Liver (tissue), 9 donors: ENCODE results near the gene ATOH8. TPM values are rescaled to one million over a fixed set of nuclear protein-coding genes. Genes with fewer than 3 reads are reported as not detected.

Experiments used
- DNase-seq: peaks from one replicate; pipeline ENCODE4 v3.0.0-alpha.2; 2017; ENCODE audit warnings: low spot score
- H3K27ac ChIP-seq, 2 donors: one replicate each; pipeline ENCODE4 v1.7.0; 2013; ENCODE audit warnings: inconsistent platforms in 2 of 2, low read length in 2 of 2, control low read depth in 1 of 2, low read depth in 1 of 2, mild to moderate bottlenecking in 1 of 2
- H3K27me3 ChIP-seq, 4 donors: one replicate each; pipeline versions ENCODE4 v1.6.1 to v1.7.0; 2013; ENCODE audit warnings: low read length in 3 of 4, inconsistent platforms in 1 of 4, mild to moderate bottlenecking in 1 of 4, moderate library complexity in 1 of 4; ENCODE audit not compliant: control insufficient read depth in 4 of 4, insufficient read depth in 4 of 4
- H3K36me3 ChIP-seq, 4 donors: one replicate each; pipeline versions ENCODE4 v1.6.1 to v1.7.0; 2013; ENCODE audit warnings: low read length in 3 of 4, mild to moderate bottlenecking in 3 of 4, low read depth in 1 of 4, moderate library complexity in 1 of 4; ENCODE audit not compliant: control insufficient read depth in 4 of 4, insufficient read depth in 3 of 4
- H3K4me1 ChIP-seq, 4 donors: one replicate each; pipeline versions ENCODE4 v1.6.1 to v1.7.0; 2013; ENCODE audit warnings: low read length in 3 of 4, mild to moderate bottlenecking in 3 of 4, moderate library complexity in 1 of 4; ENCODE audit not compliant: control insufficient read depth in 4 of 4, insufficient read depth in 4 of 4
- H3K4me3 ChIP-seq, 3 donors: one replicate each; pipeline versions ENCODE4 v1.6.1 to v1.7.0; 2013; ENCODE audit warnings: low read length in 3 of 3, control low read depth in 1 of 3, low read depth in 1 of 3, mild to moderate bottlenecking in 1 of 3
- H3K9ac ChIP-seq, 2 donors: one replicate each; pipeline ENCODE4 v1.7.0; 2013; ENCODE audit warnings: low read length in 2 of 2, mild to moderate bottlenecking in 2 of 2, moderate library complexity in 2 of 2, control low read depth in 1 of 2, low read depth in 1 of 2
- H3K9me3 ChIP-seq, 4 donors: one replicate each; pipeline versions ENCODE4 v1.6.1 to v1.7.0; 2013; ENCODE audit warnings: low read length in 3 of 4; ENCODE audit not compliant: control insufficient read depth in 4 of 4
- EGR1 ChIP-seq, 2 donors: IDR thresholded peaks; 2 replicates each; pipeline ENCODE4 v1.6.1; 2016 to 2018; ENCODE audit warnings: antibody characterized with exemption in 2 of 2, low read depth in 2 of 2
- FOXA1 ChIP-seq: IDR thresholded peaks from 2 replicates; pipeline ENCODE4 v1.6.1; 2016; ENCODE audit warnings: antibody characterized with exemption
- FOXA2 ChIP-seq: IDR thresholded peaks from 2 replicates; pipeline ENCODE4 v1.6.1; 2016; ENCODE audit warnings: antibody characterized with exemption
- GABPA ChIP-seq, 2 donors: IDR thresholded peaks in 1 of 2; conservative IDR thresholded peaks in 1 of 2; 2 replicates each; pipeline ENCODE4 v1.6.1; 2016; ENCODE audit warnings: antibody characterized with exemption in 2 of 2, mild to moderate bottlenecking in 1 of 2, moderate library complexity in 1 of 2
- HNF4A ChIP-seq, 2 donors: conservative IDR thresholded peaks; 2 replicates each; pipeline ENCODE4 v1.6.1; 2016; ENCODE audit warnings: antibody characterized with exemption in 2 of 2, mild to moderate bottlenecking in 2 of 2
- HNF4G ChIP-seq: IDR thresholded peaks from 2 replicates; pipeline ENCODE4 v1.6.1; 2016; ENCODE audit warnings: antibody characterized with exemption
- JUND ChIP-seq, 2 donors: IDR thresholded peaks; 2 replicates each; pipeline ENCODE4 v1.6.1; 2016; ENCODE audit warnings: antibody characterized with exemption in 2 of 2
- NR2F2 ChIP-seq: IDR thresholded peaks from 2 replicates; pipeline ENCODE4 v1.6.1; 2016; ENCODE audit warnings: antibody characterized with exemption
- RAD21 ChIP-seq, 2 donors: IDR thresholded peaks; 2 replicates each; pipeline ENCODE4 v1.6.1; 2016; ENCODE audit warnings: antibody characterized with exemption in 2 of 2, mild to moderate bottlenecking in 2 of 2
- RXRA ChIP-seq, 2 donors: IDR thresholded peaks; 2 replicates each; pipeline ENCODE4 v1.6.1; 2017 to 2018; ENCODE audit warnings: antibody characterized with exemption in 2 of 2, mild to moderate bottlenecking in 1 of 2
- SP1 ChIP-seq: IDR thresholded peaks from 2 replicates; pipeline ENCODE4 v1.6.1; 2018; ENCODE audit warnings: antibody characterized with exemption, mild to moderate bottlenecking
- TAF1 ChIP-seq: conservative IDR thresholded peaks from 2 replicates; pipeline ENCODE4 v1.6.1; 2016; ENCODE audit warnings: antibody characterized with exemption, mild to moderate bottlenecking
- YY1 ChIP-seq: IDR thresholded peaks from 2 replicates; pipeline ENCODE4 v1.6.1; 2016; ENCODE audit warnings: antibody characterized with exemption, mild to moderate bottlenecking
- WGBS: extraction: QIAGEN DNeasy Blood & Tissue Kit; methylation state at CpG from one replicate; pipeline ENCODE4 v1.1.7; 2013; 5-methylcytosine and 5-hydroxymethylcytosine counted together
- polyA plus RNA-seq, 2 donors: library from polyadenylated mRNA; stranded (reverse) in 1 of 2; unstranded in 1 of 2; fragments of 200-250 nt in 1 of 2; fragments of >200 nt in 1 of 2; fragmentation: Nextera tagmentation in 1 of 2; extraction: Ambion mirVana in 1 of 2; gene quantifications; one replicate each; pipeline versions ENCODE4 v1.2.1 to v1.2.3, GENCODE V29; 2013 to 2015
- total RNA-seq, 2 donors: library from RNA; depleted of rRNA; stranded (reverse); fragments of >200 nt; gene quantifications; one replicate each; pipeline ENCODE4 v1.2.3, GENCODE V29; 2014
- TF ChIP-seq, protein P1 (sequence below): IDR thresholded peaks from 2 replicates; pipeline ENCODE4 v1.6.1; 2016; ENCODE audit warnings: antibody characterized with exemption
- TF ChIP-seq, protein P2 (sequence below): IDR thresholded peaks from 2 replicates; pipeline ENCODE4 v1.6.1; 2016; ENCODE audit warnings: antibody characterized with exemption
- TF ChIP-seq, protein P3 (sequence below): IDR thresholded peaks from 2 replicates; pipeline ENCODE4 v1.6.1; 2016; ENCODE audit warnings: antibody characterized with exemption, mild to moderate bottlenecking
- TF ChIP-seq, protein P4 (sequence below): fragments of 150-350 bp; IDR thresholded peaks from 2 replicates; pipeline ENCODE4 v1.5.1; 2017; ENCODE audit warnings: improper control_type of control experiment, low read depth, low read length; ENCODE audit not compliant: missing input control
- TF ChIP-seq, protein P5 (sequence below): IDR thresholded peaks from 2 replicates; pipeline ENCODE4 v1.6.1; 2016; ENCODE audit warnings: antibody characterized with exemption
- donor health status: healthy.
- donor health status: healthy.
- donor health status: healthy.
- donor health status: healthy.
- donor health status: healthy.

ATOH8 gene
- total and polyA plus RNA-seq, 4 donors: 0.33 to 37.7 (median 26.8) TPM

DNA sequence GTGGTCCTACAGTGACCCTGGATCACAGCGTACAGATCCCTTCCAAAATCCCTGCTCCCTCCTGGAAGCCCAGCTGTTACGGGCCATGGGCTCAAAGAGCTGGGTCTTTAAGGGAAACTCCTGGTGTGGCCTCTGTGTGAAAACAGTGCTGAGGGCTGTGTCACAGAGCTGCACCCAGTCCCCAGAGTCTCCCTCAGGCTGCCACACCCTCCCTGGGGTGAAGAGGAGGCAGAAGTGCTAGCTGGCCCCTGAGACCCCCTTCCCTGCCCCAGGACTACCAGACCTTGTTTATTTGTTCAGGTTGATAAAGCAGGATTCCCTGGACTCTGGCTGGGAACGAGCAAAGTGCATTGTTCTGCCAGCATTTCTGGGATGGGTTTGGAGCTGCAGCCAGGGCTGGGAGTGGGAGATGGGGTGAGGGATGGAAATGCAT lies 7.7 kb downstream of the ATOH8 start:
- TF ChIP-seq HNF4G: peak; percentile 29
- TF ChIP-seq FOXA2: peak; percentile 43
- peak; percentile 47 for TF ChIP-seq SP1
- TF ChIP-seq TAF1: no peak
- TF ChIP-seq RAD21 (IDR thresholded peaks at IDR 0.05): peak in 1 of 2 donors; percentile 11
- TF ChIP-seq JUND (IDR thresholded peaks at IDR 0.05): peak in 1 of 2 donors; percentile 34
- TF ChIP-seq, protein P1, sequence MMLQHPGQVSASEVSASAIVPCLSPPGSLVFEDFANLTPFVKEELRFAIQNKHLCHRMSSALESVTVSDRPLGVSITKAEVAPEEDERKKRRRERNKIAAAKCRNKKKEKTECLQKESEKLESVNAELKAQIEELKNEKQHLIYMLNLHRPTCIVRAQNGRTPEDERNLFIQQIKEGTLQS: no peak
- peak; percentile 64 for TF ChIP-seq FOXA1
- TF ChIP-seq GABPA (IDR thresholded peaks at IDR 0.05 in 1 of 2, conservative IDR thresholded peaks at IDR 0.05 in 1 of 2): no peak
- TF ChIP-seq, protein P2, sequence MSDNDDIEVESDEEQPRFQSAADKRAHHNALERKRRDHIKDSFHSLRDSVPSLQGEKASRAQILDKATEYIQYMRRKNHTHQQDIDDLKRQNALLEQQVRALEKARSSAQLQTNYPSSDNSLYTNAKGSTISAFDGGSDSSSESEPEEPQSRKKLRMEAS: peak; percentile 50
- TF ChIP-seq NR2F2: no peak
- TF ChIP-seq, protein P3, sequence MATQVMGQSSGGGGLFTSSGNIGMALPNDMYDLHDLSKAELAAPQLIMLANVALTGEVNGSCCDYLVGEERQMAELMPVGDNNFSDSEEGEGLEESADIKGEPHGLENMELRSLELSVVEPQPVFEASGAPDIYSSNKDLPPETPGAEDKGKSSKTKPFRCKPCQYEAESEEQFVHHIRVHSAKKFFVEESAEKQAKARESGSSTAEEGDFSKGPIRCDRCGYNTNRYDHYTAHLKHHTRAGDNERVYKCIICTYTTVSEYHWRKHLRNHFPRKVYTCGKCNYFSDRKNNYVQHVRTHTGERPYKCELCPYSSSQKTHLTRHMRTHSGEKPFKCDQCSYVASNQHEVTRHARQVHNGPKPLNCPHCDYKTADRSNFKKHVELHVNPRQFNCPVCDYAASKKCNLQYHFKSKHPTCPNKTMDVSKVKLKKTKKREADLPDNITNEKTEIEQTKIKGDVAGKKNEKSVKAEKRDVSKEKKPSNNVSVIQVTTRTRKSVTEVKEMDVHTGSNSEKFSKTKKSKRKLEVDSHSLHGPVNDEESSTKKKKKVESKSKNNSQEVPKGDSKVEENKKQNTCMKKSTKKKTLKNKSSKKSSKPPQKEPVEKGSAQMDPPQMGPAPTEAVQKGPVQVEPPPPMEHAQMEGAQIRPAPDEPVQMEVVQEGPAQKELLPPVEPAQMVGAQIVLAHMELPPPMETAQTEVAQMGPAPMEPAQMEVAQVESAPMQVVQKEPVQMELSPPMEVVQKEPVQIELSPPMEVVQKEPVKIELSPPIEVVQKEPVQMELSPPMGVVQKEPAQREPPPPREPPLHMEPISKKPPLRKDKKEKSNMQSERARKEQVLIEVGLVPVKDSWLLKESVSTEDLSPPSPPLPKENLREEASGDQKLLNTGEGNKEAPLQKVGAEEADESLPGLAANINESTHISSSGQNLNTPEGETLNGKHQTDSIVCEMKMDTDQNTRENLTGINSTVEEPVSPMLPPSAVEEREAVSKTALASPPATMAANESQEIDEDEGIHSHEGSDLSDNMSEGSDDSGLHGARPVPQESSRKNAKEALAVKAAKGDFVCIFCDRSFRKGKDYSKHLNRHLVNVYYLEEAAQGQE: peak; percentile 60
- peak; percentile 80 to 91 for TF ChIP-seq HNF4A (conservative IDR thresholded peaks at IDR 0.05)
- peak; percentile 9 to 65 for TF ChIP-seq RXRA (IDR thresholded peaks at IDR 0.05)
- TF ChIP-seq, protein P4, sequence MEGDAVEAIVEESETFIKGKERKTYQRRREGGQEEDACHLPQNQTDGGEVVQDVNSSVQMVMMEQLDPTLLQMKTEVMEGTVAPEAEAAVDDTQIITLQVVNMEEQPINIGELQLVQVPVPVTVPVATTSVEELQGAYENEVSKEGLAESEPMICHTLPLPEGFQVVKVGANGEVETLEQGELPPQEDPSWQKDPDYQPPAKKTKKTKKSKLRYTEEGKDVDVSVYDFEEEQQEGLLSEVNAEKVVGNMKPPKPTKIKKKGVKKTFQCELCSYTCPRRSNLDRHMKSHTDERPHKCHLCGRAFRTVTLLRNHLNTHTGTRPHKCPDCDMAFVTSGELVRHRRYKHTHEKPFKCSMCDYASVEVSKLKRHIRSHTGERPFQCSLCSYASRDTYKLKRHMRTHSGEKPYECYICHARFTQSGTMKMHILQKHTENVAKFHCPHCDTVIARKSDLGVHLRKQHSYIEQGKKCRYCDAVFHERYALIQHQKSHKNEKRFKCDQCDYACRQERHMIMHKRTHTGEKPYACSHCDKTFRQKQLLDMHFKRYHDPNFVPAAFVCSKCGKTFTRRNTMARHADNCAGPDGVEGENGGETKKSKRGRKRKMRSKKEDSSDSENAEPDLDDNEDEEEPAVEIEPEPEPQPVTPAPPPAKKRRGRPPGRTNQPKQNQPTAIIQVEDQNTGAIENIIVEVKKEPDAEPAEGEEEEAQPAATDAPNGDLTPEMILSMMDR: no peak
- TF ChIP-seq EGR1 (IDR thresholded peaks at IDR 0.05; ENCODE audit: low read depth in 2 of 2): no peak
- no peak for TF ChIP-seq YY1
- TF ChIP-seq, protein P5, sequence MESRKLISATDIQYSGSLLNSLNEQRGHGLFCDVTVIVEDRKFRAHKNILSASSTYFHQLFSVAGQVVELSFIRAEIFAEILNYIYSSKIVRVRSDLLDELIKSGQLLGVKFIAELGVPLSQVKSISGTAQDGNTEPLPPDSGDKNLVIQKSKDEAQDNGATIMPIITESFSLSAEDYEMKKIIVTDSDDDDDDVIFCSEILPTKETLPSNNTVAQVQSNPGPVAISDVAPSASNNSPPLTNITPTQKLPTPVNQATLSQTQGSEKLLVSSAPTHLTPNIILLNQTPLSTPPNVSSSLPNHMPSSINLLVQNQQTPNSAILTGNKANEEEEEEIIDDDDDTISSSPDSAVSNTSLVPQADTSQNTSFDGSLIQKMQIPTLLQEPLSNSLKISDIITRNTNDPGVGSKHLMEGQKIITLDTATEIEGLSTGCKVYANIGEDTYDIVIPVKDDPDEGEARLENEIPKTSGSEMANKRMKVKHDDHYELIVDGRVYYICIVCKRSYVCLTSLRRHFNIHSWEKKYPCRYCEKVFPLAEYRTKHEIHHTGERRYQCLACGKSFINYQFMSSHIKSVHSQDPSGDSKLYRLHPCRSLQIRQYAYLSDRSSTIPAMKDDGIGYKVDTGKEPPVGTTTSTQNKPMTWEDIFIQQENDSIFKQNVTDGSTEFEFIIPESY: no peak
- H3K9ac ChIP-seq: peak overlapping the region in 1 of 2 donors; percentile 72
- H3K27me3 ChIP-seq: no peaks in the 10 kb centered on the region
- H3K27ac ChIP-seq: peak overlapping the region; percentile 65 to 74
- 26% methylated on average over 3 of the region's 3 CpGs for WGBS
- H3K4me1 ChIP-seq: peaks cover 29 to 69% (median 59%) of the 10 kb centered on the region in 4 donors
- H3K9me3 ChIP-seq: no peaks in the 10 kb centered on the region
- no peak for DNase-seq
- no peak overlapping the region for H3K4me3 ChIP-seq
- H3K36me3 ChIP-seq: peaks cover 0 to 11% (median 3%) of the 10 kb centered on the region in 4 donors
